AG04449 (cell line): ENCODE measurements around the gene SSH3.

Source experiments
- CTCF ChIA-PET: fragments of 350-600 bp; formaldehyde crosslinking; extraction: SDS; loops from one replicate; lab custom pipeline; 2021; ENCODE audit warnings: antibody characterized with exemption; lab: Yijun Ruan, JAX
- POLR2A ChIA-PET: fragments of 400-600, 350-600 bp; formaldehyde crosslinking; extraction: SDS; loops from one replicate; lab custom pipeline; 2020; ENCODE audit warnings: antibody characterized with exemption, inconsistent platforms; lab: Yijun Ruan, JAX
- DNase-seq: peaks from one replicate; pipeline ENCODE4 v3.0.0-alpha.2; 2010; ENCODE audit warnings: low read depth, low spot score
- H3K4me3 ChIP-seq: 2 replicates; pipeline ENCODE4 v1.5.1; 2011; ENCODE audit warnings: low read depth, mild to moderate bottlenecking, control low read depth, low read length
- CTCF ChIP-seq: IDR thresholded peaks from one replicate; pipeline ENCODE4 v1.5.1; 2011; ENCODE audit warnings: mild to moderate bottlenecking, moderate library complexity, low read length, control low read depth, inconsistent platforms; ENCODE audit not compliant: insufficient read depth; ENCODE audit errors: missing control alignments

Gene SSH3

GRCh38 chr11:67307545-67308001 lies 4.2 kb downstream of the SSH3 start:
- TF ChIP-seq CTCF: no peak
- POLR2A ChIA-PET: interaction anchor here (0.8 kb wide), 1 partner anchor 10 kb away, joined by 3 read pairs; no protein-coding TSS in a partner anchor
- CTCF ChIA-PET: interaction anchor here (1.3 to 3.3 kb wide), 3 partner anchors 10 to 44 kb away, joined by 3 to 20 read pairs (median 3); no protein-coding TSS in a partner anchor
- H3K4me3 ChIP-seq: no peak overlapping the region
- no peak for DNase-seq

GRCh38 chr11:67308031-67308866 lies 4.9 kb downstream of the SSH3 start:
- ChIA-PET CTCF (interaction anchor here (1.3 to 3.3 kb wide), 4 partner anchors 9 to 46 kb away, joined by 3 to 20 read pairs (median 3); no protein-coding TSS in a partner anchor), POLR2A (interaction anchor here (0.8 kb wide), 1 partner anchor 9 kb away, joined by 3 read pairs; no protein-coding TSS in a partner anchor)
- TF ChIP-seq CTCF: no peak
- no peak for DNase-seq
- H3K4me3 ChIP-seq: no peak overlapping the region

GRCh38 chr11:67309166-67309565 lies 5.8 kb downstream of the SSH3 start:
- DNase-seq: no peak
- POLR2A ChIA-PET: no interaction called here
- H3K4me3 ChIP-seq: no peak overlapping the region
- CTCF ChIA-PET: interaction anchor here (1.3 to 3.3 kb wide), 3 partner anchors 8 to 47 kb away, joined by 3 to 20 read pairs (median 3); no protein-coding TSS in a partner anchor
- no peak for TF ChIP-seq CTCF

GRCh38 chr11:67309661-67310061 lies 6.3 kb downstream of the SSH3 start:
- CTCF ChIA-PET: interaction anchor here (1.4 to 3.3 kb wide), 3 partner anchors 8 to 72 kb away, joined by 3 to 20 read pairs (median 4); no protein-coding TSS in a partner anchor
- no peak for DNase-seq
- no peak for TF ChIP-seq CTCF
- no peak overlapping the region for H3K4me3 ChIP-seq
- POLR2A ChIA-PET: no interaction called here

DNA sequence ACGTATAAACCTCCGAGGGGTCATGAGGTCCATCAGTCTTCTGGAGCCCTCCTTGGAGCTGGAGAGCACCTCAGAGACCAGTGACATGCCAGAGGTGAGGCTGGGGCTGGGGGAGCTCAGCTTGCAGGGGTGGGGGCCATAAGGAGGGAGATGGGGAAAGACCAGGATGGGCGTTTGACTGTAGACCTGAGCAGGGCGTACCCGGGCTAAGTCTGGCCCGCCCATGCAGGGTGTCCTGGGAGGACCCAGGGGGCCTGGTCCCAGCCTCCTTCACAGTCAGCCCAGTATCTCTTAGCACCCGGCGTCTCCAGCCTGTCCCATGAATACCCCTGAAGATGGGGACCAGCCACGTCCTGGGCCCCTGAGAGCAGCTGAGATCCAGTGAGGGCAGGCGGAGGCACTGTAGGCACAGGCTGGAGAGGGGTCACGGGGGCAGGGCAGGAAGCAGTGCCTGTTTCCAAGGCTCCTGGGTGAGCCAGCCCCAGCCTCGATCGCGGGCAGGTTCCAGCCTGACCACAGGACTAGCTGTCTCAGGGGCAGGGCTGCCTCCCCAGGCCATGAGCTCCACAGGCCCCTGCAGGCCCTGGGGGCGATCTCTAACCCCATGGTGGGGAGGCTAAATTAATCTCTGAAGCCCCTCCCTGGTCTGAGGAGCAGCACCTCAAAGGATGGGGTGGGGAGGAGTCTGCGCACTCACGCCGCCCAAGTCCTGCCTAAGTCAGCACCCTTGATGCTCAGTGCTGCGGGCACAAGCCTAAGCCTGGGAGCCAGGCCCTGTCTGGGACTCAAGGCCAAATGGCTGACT lies 7.1 kb downstream of the SSH3 start:
- no peak for DNase-seq
- H3K4me3 ChIP-seq: no peak overlapping the region
- CTCF ChIA-PET: interaction anchor here (1.2 to 1.5 kb wide), 3 partner anchors 40 to 71 kb away, joined by 3 to 4 read pairs (median 3); no protein-coding TSS in a partner anchor
- TF ChIP-seq CTCF: no peak
- POLR2A ChIA-PET: no interaction called here
